Esophagus squamous epithelium (tissue), 4 donors: ENCODE data around the gene PCNT.

ENCODE experiments used
- CTCF ChIP-seq, 6 experiments: fragments of 450-650 bp in 4 of 6; fragments of 200-600 bp in 2 of 6; sonication (generic) in 2 of 6; IDR thresholded peaks; one replicate each; pipeline ENCODE4 v1.5.1; 2016 to 2019; ENCODE audit warnings: antibody characterized with exemption in 6 of 6, mild to moderate bottlenecking in 4 of 6, moderate library complexity in 4 of 6
- POLR2A ChIP-seq, 4 donors: fragments of 450-650 bp; IDR thresholded peaks; one replicate each; pipeline ENCODE4 v1.6.1; 2017; ENCODE audit warnings: antibody characterized with exemption in 4 of 4, mild to moderate bottlenecking in 4 of 4, moderate library complexity in 3 of 4

GRCh38 chr21:46323710-46324389 lies at the start of gene PCNT, which contains the start of gene C21orf58:
- TF ChIP-seq CTCF (IDR thresholded peaks at IDR 0.05) (peak in 1 of 6 experiments; percentile 12), POLR2A (IDR thresholded peaks at IDR 0.05) (peak in 1 of 4 donors; percentile 42)
